NCI-H2227 (cell line): ENCODE results near the gene CLMP.

Source experiments
- DNase-seq: peaks from one replicate; lab custom pipeline; 2025; ENCODE audit not compliant: unreplicated experiment; lab: John Stamatoyannopoulos, UW

The CLMP gene

DNA sequence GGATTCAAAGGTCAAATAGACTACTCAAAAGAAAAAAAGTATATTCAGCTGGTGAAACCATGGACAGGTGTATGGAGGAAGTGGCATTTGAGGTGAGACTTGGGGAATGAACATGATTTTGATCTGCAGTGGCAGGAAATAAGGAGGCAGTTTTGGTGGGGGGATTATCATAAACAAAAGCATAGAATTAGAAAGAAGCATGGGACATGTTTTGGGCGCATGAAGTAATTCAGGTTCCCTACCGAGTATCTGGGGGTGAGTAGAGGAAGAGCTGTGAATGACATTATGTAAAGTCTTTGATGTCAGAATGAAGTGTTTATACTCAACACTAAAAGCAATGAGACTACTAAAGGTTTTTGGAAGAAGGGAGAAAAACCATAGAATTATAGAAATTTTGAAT is 3.1 kb downstream of the CLMP start:
- no peak for DNase-seq

DNA sequence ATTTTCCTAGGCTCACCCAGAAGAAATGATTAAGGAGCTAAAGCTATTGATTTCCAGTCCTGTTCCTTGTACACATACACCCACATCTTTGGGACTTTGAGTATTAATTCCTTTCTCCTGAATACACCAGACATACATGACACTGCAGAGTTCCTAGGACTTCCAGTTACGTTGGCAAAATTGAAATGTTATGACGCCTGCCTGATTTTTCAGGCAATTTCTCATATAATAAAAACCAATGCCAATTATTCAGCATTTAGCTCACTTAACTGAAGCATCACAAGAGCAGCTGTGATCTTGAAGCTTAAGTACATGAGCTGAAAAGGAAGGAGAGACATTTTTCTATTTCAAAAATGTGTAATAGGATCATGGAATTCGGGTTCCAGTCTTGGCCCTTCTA is 4.5 kb downstream of the CLMP start:
- DNase-seq: no peak

DNA sequence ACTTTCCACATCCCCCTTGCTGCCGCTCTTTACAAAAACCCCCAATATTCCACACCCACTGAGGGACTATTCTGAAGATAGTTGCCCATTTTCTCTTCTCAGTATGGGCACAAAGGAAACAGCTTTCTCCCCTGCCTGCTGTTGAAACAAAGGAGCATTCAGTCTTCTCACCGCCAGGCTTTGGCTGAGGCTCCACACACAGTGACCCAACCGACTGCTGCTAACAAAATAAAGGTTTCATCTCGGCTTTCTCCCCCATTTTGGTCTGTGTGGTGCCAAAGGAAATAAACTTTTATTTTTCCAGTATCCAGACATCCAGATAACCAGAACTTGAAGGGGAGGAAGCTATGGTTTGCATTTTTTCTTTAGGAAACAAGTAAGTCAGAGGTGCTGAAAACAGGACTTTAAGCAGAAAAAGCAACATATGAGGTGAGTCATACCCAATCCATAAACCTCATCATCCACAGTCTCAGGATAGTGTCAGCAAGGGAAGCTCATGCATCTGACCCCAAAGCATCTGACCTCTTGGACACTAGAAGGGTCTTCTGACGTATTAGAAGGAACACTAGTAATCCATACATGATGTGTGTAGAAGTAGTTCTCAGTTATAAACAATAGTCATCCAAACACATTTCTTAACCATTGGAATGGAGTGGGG is 6.4 kb downstream of the CLMP start:
- DNase-seq: peak; percentile 24

DNA sequence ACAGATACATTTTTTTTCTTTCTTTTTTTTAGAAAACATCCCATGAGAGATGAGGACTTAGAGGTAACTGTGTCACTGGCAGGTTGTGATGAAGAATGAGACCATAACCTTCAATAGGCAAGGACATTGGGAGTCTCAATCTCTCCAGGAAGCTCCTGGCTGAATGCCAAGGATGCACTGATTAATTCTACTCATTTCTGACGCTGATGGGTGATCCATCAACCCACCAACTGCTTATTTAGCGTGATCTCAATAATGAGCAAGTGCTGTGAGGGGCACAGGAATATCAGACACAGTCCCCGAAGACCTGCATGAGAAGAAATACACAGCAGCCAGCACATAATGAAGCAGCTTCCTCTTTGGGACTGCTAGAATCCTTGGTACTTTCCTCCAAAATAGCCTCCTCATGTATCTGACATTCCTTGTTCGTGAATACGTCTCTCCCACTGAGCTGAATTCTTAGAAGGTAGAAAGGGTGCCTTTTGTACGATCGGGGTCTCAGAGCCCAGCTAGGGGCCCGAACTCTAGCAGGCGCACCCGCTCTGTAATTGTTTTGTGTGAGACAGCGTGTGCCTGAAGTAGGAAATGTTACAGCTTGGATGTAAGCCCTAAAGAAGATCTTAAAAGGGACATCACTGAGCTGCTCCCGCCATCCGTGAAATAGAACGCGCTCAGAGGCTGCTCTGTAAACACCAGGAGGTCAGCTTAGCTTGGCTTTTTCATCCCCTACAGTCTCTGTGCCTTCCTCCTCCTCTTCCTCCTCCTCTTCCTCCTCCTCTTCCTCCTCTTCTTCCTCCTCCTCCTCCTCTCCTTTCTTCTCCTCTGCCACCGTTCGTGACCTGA is 7.2 kb downstream of the CLMP start:
- peak; percentile 70 for DNase-seq

DNA sequence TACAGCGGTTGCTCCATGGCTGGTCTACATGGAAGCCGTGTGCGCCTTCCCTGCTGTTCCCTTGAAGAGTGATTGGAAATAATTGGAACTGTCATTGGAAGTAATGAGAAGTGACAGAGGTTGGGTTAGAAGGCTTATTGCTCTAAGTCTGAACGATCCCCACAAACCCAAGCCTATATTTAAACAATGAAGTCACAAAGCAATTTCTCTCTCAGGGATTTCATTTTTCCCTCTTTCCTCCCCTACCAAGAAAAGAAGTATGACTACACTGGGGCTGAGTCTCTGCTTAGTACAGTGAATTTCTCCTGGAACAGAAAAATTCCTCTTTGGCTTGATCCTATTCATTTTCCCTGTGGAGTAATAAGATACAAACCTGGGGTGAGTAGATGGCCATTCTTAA is 7.8 kb downstream of the CLMP start:
- DNase-seq: peak; percentile 52

DNA sequence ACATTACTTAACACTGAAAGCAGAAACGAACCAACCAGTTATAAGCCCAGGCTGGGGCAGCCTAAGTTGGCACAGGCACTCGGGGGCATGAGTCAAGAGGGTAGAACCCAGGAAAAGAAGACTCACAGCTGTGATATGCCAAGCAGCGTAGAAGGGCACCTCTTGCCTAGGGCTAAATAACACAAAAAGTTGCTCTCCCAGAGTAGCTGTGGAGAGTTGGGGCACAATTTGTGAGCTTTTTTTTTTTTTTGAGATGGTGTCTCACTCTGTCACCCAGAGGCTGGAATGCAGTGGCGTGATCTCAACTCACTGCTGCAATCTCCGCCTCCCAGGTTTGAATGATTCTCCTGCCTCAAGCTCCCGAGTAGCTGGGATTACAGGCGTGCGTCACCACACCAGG is 8.8 kb downstream of the CLMP start:
- no peak for DNase-seq

DNA sequence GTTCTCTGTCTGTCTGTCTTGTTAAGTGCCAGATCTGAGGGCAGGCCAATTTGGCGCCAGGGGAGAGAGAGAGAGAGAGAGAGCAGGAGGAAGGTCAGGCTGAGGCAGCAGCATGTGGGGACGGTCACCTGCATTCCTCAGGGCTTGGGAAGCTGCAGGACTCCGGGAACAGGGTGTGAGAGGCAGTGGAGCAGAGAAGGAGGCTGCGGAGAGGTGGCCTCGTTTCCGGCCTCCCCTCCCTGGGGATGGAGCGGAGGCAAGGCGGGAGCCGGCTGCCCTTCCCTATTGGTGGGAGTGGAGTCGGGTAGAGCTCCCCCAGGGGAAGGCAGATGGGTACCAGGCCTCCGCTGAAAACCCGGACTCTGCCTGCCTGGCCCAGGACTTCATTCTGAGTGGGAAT is 9.7 kb downstream of the CLMP start:
- DNase-seq: no peak

DNA sequence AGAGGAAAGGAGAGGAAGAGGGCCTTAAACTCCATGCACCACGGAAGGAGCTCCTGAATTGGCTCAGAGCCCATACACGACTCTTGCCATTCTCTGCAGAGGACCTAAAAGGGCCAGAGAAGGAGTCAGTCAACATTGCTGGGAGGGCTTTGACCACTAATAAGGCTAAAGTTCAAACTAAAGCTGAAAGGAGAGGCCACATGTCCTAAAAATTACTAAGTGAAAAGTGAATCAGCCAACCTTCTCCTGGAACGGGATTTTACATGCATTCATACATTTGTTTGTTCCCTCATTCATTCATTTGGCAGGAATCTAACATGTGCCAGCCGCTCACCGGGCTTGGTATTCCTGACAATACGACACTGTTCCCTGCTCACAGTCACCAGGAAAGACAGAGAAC is 10.5 kb downstream of the CLMP start:
- DNase-seq: no peak

DNA sequence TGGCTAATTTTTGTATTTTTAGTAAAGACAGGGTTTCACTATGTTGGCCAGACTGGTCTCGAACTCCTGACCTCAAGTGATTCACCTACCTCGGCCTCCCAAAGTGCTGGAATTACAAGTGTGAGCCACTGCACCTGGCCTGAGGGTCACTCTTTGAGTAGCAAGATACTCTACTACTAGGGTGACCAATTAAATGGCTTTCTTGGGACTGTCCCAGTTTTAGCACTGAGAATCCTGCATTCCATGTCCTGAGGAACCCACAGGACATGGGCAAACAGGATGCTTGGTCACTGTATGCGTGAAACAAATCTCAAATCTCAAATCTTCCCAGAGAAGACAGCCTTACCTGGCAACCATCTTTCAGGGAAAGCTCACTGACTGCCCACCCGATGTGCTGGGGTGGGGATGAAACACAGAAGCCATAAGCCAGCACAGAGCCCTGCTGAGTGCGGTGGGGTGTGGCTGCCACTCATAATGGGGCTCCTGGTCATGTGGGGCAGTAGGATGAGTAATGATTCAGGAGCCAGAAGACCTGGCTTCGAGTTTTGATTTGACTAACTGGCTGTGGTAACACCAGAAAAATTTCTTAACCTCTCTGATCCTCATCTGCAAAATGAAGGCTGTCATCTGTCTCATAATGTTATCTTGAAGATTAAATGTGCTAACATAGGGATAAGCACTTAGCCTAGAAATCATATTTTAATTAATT is 11.5 kb downstream of the CLMP start:
- no peak for DNase-seq

DNA sequence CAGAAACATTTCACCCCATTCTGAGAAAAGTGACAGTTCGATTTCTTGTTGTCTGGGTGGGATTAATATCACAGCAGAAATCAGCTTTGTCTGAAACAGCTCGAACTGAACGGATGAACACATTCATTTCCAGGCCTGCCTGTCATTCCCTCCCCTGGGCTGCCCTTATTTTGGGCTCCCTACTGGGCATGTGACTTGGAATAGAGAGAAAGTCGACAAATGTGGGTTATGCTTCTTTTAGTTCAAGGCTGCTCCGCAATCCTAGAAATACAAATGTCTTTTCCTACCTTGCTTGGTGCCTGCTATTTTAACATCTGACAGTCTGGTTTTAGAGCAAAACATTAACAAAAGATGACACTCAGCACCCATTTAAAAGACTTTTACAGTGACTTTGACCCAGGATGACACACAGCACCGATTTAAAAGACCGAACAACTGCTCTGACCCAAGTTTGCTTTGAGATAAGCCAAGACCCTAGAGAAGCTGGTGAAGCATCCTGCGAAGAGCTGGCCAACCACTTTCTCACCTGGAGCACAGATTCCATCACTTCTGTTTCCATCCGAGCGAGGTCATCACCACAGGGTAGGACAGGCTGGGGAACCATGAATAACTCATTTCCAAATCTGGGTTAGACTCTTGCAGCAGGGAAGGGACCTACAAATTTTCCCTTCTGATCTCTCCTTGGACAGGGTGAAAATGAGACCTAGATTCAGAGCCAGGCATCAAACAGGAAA is 13.1 kb downstream of the CLMP start:
- no peak for DNase-seq

DNA sequence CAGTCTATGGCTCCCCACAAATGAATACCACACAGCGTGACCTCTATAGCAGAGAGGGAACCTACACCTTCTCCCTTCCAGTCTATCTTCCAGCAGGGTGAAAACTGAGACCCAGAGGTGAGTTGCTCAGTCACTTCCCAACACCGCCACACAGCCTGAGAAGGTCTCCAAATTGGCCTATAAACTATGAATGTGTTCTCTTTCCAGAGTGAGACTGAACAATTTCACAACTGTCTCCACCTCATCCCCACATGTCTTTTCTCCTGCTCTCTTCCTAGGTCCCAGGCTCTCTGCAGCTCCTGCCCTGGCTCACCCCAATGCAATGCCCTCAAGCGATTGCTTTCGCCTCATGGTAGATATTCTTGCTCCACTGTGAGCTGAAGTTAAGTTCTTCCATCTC is 14.0 kb downstream of the CLMP start:
- DNase-seq: no peak

DNA sequence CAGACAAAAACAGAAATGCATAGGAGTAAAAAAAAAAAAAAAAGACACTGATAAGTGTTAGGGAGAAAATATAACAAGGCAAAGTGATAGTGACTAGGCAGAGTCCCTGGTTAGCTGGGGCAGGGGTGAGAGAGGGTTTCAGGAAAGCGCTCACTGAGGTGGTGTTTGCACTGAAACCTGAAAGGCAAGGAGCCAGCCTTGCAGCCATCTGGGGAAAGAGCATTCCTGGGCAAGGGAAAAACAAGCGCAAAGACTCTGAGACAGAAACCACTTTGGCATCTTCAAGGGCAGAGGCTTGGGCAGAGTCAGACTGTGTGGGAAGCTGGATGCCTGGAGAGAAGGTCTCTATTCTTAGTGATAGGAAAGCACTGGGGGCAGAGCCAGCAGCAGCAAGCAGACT is 14.5 kb downstream of the CLMP start:
- no peak for DNase-seq

DNA sequence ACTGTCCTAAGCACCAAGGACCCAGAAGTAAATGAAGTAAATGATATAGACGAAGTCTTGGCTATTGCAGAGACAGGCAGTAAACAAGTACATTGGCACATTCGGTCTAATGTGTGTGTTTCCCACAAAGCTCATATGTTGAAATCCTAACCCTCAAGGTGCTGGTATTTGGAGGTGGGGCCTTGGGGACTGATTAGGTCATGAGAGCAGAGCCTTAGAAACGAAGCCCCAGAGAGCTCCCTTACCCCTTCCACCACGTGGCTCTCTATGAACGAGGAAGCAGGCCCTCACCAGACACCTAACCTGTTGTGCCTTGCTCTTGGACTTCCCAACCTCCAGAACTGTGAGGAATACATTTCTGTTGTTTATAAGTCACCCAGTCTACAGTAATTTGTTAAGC is 14.9 kb downstream of the CLMP start:
- no peak for DNase-seq

DNA sequence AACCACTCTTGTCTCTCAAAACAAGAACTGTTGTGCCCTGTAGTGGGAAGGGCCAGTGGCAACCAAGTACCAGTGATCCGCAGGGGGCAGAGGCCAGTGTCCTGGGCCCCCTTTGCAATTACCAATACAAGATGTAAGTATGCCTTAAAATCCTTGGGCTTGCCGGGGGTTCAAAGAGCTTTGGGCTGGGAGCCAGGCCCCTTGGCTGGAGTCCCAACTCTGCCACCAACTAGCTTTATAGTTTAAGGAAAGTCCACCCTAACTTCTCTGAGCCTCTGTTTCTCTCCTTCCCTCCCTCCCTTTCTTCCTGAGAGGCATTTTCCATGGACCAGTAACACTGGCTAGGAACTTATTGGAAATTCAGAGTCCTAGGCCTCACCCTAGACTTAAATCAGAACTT is 15.5 kb downstream of the CLMP start:
- no peak for DNase-seq

DNA sequence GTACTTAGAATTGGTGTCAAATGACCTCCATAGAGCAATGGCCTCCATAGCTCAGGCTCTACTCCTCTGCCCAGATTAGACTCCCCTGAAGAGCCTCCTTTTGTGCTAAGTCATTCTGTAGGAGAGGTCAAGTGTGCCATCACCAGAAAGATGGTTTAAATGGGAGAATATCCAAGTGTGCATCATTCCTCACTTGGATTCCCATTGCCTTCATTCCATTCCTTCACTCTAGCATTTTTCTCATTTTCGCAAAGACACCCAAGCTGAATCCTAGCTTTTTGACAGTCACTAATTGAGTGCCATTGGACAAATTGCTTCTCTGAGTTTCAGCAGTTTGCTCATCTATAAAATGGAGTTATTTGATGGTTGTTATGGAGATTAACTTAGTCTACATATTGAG is 16.9 kb downstream of the CLMP start:
- DNase-seq: no peak

DNA sequence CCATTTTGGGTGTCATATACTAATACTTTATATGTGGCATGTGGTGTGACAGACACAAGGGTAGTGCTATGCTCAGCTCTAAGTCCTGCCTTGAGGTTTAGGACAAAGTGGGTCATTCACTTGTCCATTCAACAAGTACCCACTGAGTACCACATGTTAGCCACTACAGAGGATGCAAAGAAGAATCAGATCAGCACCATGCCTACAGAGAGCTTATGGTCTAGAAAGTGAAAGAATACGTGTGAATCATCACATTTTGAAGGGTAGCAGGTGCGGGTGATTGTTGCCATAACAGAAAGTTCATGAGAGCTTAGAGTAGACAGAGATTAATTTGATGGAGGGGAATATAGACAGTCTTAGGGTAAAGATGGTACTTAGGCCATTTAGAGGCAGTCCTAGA is 18.3 kb downstream of the CLMP start:
- no peak for DNase-seq

DNA sequence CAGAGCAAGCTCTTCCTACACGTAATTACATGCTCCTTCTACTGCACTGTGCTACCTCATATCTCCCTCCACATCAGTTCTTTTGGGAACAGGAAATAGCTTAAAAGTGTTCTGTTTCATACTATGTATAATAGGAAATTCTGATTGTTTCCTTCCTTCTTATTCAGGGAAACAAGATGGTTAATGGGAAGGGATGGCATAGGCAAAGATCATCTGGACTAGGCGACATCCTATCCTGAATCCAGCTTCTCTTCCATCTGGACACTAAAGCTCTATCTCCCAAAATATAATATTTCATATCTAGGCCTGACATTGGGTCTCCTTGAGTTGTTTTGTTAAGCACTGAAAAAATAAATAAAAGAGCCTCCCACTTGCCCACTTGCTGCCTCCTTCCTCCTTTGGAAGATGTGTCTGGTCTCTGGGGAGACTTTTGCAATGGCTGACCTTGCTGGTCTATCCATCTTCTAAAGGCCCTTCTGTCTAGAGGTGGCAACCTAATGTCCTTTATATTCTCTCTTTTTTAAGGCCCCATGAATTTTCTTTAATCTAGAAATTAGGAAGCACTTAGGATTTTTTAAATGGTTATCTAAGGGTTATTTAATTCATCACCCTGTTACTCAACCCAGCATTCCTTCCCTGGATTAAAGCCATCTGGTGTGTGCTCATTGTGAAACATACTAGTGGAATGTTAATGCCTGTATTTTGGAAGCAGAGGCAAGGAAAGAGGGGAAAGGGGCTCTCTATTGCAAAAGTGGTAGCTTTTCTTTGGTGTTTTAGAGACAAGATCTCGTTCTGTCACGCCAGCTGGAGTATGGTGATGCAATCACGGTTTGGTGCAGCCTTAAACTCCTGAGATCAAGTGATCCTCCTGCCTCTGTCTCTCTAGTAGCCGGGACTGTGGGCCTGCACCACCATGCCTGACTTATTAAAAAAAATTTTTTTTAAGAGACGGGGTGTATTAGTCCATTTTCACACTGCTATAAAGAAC is 20.6 kb downstream of the CLMP start:
- DNase-seq: no peak

DNA sequence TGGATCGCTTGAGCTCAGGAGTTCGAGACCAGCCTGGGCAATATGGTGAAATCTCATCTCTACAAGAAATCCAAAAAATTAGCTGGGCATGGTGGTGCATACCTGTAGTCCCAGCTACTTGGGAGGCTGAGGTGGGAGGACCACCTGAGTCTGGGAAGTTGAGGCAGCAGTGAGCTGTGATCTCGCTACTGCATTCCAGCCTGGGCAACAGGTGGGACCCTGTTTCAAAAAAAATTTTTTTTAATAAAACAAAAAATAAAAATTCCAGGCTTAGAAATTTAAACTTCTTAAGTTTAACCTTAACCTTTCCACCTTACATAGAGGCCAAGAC is 21.2 kb downstream of the CLMP start:
- DNase-seq: no peak

DNA sequence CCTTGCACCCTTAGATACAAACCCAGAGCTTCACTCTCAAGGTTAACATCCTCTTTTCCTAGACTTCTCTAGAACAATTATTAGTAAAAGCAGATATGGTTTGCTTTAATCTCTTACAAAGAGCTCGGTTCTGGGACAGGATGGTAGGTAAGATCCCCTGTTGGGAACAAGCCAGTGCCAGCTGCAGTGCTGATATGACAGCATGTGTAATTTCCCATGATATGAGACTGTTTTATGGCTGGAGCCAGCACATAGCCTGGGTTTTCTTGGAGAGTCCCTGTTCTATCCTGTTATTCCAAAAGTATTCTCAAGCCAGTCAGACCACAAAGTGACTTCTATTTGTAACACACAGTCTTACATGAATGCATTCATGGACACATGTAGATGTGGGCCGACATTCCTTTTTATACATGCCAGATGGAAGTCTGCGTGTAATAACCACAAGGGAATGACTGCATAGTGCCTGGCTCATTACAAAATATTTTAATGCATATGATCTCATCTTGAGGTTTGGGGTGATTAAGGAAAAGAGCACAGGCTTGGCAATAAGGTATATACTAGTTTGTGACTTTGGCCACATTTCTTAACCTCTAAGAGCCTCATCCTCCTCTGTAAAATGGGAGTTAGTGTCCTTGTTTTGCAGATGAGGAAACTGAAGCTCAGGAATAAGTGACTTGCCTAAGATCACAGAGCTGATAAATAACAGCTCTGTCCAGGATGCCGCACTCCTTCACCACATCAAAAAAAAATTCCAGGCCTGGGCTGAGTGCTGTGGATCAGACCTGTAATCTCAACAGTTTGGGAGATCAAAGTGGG is 21.8 kb downstream of the CLMP start:
- DNase-seq: no peak

DNA sequence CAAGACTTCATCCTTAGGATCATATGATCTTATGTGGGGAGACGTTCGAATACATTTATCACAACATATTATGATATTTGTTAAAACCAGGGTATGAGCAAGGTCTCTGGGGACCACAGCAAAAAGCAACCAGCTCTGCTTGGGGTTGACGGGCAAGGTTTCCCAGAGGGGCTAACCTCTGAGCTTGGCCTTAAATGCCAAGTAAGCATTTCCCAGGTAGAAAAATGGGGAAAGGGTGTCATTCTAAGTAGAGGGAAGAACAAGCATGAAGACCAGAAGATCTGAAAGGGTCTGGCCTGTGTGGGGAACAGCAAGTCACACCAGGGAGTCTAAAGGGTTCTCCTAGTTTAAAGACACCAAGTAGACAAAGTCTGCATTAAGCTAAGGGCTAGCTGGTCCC is 24.1 kb downstream of the CLMP start:
- DNase-seq: no peak
